ENCODE results near the gene PARVG.

PARVG gene

GRCh38 chr22:44221710-44222475 lies 41.2 kb downstream of the PARVG start:
- Histone ChIP-seq H3K27me3 (ENCODE audit: low read length) (no peaks in the 10 kb centered on the region), H3K9ac (ENCODE audit: low read length) (no peak overlapping the region), H3K4me3 (ENCODE audit: insufficient read depth, low read length, poor library complexity, severe bottlenecking) (no peak overlapping the region), H3F3A (ENCODE audit: insufficient read depth) (no peaks in the 10 kb centered on the region), H3K79me2 (ENCODE audit: insufficient read depth, low read length) (no peaks in the 10 kb centered on the region), H3K9me3 (ENCODE audit: insufficient read depth, low read length) (no peaks in the 10 kb centered on the region), H3K4me2 (ENCODE audit: low read depth, low read length, poor library complexity, severe bottlenecking) (no peak overlapping the region), H2AFZ (ENCODE audit: low read depth, low read length, severe bottlenecking) (no peak overlapping the region), H3K27ac (ENCODE audit: low read depth, low read length) (no peak overlapping the region), H3K36me3 (ENCODE audit: low read length) (no peaks in the 10 kb centered on the region), H3K9me2 (replicated peaks; ENCODE audit: insufficient read depth, low read length) (no peaks in the 10 kb centered on the region), H4K20me1 (ENCODE audit: low read depth, low read length) (no peaks in the 10 kb centered on the region)
- TF ChIP-seq EZH2phosphoT487 (conservative IDR thresholded peaks at IDR 0.05; ENCODE audit: low read length): no peak
- TF ChIP-seq CTCF (IDR thresholded peaks at IDR 0.05; ENCODE audit: insufficient read depth, low read length, poor library complexity, severe bottlenecking): no peak

- Histone ChIP-seq H4K20me1 (ENCODE audit: low read depth, low read length) (no peaks in the 10 kb centered on the region), H2AFZ (ENCODE audit: low read depth, low read length, severe bottlenecking) (no peak overlapping the region), H3K36me3 (ENCODE audit: low read length) (no peaks in the 10 kb centered on the region), H3K79me2 (ENCODE audit: insufficient read depth, low read length) (no peaks in the 10 kb centered on the region), H3K27me3 (ENCODE audit: low read length) (no peaks in the 10 kb centered on the region), H3F3A (ENCODE audit: insufficient read depth) (no peaks in the 10 kb centered on the region), H3K4me2 (ENCODE audit: low read depth, low read length, poor library complexity, severe bottlenecking) (no peak overlapping the region), H3K9ac (ENCODE audit: low read length) (no peak overlapping the region), H3K4me3 (ENCODE audit: insufficient read depth, low read length, poor library complexity, severe bottlenecking) (no peak overlapping the region), H3K27ac (ENCODE audit: low read depth, low read length) (no peak overlapping the region), H3K9me3 (ENCODE audit: insufficient read depth, low read length) (no peaks in the 10 kb centered on the region), H3K9me2 (replicated peaks; ENCODE audit: insufficient read depth, low read length) (no peaks in the 10 kb centered on the region)
- no peak for TF ChIP-seq CTCF (IDR thresholded peaks at IDR 0.05; ENCODE audit: insufficient read depth, low read length, poor library complexity, severe bottlenecking)
- TF ChIP-seq EZH2phosphoT487 (conservative IDR thresholded peaks at IDR 0.05; ENCODE audit: low read length): no peak
These were observed 43.4 kb downstream of the PARVG start for GRCh38 chr22:44224166-44224565.

GRCh38 chr22:44225091-44225689 lies 44.5 kb downstream of the PARVG start:
- H3K9me2 ChIP-seq (replicated peaks; ENCODE audit: insufficient read depth, low read length): no peaks in the 10 kb centered on the region
- H3K9me3 ChIP-seq (ENCODE audit: insufficient read depth, low read length): no peaks in the 10 kb centered on the region
- H4K20me1 ChIP-seq (ENCODE audit: low read depth, low read length): no peaks in the 10 kb centered on the region
- TF ChIP-seq EZH2phosphoT487 (conservative IDR thresholded peaks at IDR 0.05; ENCODE audit: low read length) (no peak), CTCF (IDR thresholded peaks at IDR 0.05; ENCODE audit: insufficient read depth, low read length, poor library complexity, severe bottlenecking) (no peak)
- H3K9ac ChIP-seq (ENCODE audit: low read length): no peak overlapping the region
- H3K79me2 ChIP-seq (ENCODE audit: insufficient read depth, low read length): no peaks in the 10 kb centered on the region
- no peaks in the 10 kb centered on the region for H3F3A ChIP-seq (ENCODE audit: insufficient read depth)
- no peaks in the 10 kb centered on the region for H3K36me3 ChIP-seq (ENCODE audit: low read length)
- H3K27me3 ChIP-seq (ENCODE audit: low read length): no peaks in the 10 kb centered on the region
- H3K4me2 ChIP-seq (ENCODE audit: low read depth, low read length, poor library complexity, severe bottlenecking): no peak overlapping the region
- no peak overlapping the region for H3K27ac ChIP-seq (ENCODE audit: low read depth, low read length)
- no peak overlapping the region for H3K4me3 ChIP-seq (ENCODE audit: insufficient read depth, low read length, poor library complexity, severe bottlenecking)
- no peak overlapping the region for H2AFZ ChIP-seq (ENCODE audit: low read depth, low read length, severe bottlenecking)

Data from SU-DHL-6 (cell line).